NCI-H2081 treated with DMSO at 0.1 percent for 48 hours (cell line): ENCODE measurements around the gene HRNR.

Experiments
- DNase-seq: peaks from one replicate; lab custom pipeline; 2025; lab: John Stamatoyannopoulos, UW

Gene HRNR

DNA sequence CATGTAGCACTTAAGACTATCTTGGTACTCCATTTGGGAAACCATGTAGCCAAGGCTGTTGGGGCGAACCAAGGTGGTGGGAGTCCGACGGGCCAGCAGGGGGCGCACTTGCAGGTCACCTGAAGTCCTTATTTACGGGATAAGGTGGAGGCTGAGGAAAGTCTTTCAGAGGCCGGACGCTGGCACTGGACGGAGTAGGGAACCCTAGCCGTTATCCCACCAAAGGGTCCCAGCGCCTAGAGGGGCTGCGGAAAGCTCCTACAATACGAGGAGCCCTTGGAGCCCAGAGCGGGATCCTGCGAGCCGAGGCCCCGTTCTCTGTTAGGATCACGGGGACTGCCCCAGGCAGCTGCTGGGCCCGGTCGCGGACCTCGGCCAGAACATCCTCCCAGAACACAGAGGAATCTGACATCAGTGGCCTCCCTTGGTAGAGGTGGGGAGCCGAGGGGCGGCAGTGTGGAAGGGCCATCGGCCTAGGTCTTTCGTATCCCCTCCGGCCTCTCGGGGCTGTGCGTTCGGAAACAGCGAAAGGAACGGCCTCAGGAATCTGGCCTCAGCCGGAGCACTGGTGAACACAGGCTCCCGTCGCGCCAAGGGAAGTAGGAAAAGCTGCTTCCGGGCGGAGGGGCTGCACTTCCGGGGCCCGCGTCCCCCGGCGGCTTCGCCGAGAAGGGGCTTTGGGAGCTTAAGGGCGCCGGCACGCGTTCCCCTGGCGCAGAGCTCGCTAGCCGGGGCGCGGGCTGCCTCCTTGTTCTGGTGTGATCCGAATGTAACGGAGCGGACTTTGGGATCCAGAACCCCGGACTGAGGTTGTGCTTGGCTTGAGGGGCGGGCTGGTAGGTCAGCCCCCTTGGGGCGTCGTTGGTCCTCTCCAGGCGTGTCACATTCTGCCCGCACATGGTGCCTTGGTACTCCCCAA, 35.1 kb downstream of the HRNR start:
- no peak for DNase-seq

DNA sequence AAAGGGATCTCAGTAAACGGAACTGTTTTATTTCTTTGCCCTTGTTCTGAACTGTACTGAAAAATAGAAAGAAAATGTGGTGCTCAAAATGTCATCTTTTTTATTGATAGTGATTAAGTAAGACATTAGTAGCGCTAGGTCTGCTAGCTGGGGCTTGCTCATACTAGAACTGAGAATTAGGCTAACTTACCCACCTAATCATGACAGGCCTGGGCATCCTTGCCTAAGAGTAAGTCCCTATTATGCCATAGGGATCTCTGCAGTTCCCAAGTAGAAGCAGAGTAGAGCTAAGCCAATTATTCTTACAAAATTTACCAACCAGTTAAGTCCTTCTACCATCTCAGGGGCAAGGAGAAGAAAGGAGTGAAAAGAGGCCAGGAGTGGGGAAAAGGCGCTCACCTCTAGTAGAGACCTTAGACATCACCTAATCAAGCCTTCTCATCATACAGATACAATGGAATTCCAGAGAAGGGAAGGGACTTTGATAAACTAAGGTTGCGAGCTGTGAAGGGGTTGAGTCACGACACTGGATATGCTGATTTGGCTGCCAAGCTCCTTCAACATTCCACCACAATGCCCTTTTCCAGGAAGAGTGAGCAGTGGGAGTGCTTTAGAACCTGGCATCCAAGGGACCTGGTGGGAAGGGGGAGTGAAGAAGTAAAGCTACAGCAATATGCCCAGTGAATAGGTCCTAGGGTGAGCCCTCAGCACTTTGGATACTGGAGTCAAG, 37.3 kb downstream of the HRNR start:
- DNase-seq, result no peak

DNA sequence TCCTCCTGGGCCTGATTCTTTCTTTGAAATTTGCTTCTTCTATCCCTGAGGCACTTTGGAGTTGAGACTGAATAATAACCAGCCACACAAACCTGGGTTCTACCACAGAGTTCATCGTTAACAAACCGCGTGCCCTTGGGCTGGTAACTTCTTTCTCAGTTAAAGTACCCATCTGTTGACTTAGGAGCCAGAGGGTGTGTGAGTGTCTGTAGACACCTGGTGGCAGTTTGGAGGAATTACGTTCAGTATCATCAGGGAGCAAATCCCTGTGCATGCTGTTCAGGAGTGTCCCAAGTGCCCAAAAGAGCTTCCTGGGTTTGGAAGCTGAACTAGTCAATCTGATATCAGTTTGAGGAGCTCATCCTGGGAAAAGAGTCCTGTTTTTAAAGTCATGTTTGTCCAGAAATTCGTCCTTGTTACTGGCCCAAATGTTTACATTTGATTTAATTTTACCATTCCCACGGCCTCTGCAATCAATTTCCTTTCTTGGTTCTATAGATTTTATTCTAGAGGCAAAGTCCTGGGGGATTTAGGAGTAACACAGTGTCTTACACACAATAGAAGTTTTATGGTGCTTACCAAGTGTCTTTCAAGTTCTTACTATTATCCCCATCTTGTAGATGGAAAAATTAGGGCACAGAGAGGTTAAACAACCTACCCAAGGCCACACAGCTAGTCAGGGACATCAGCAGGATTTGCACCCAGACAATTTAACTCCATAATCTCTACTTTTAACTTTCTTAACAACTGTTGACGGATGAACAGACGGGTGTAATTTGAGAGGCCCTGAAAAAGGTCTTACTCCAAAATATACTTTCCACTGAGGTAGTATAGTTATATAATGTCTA, 38.2 kb downstream of the HRNR start:
- DNase-seq, result peak; percentile 8

DNA sequence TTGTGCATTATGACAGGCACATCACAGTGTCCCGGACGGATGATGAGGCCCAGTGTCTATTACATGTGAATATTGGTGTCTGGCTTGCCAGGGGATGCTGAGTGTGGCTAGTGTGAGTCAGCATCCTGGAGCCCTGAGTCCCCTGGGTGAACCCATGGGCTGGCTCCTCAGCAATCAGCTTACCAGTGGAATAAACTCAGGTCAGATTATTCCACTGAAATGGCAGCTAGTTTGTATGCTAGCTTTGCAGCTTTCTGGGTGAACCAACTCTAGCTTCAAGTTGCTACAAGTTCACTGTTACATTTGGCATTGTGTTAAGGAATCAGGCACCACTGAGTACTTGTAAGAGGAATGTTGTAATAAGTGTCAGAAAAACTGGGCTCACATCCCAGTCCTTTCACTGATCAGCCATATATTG, 41.0 kb downstream of the HRNR start:
- no peak for DNase-seq

DNA sequence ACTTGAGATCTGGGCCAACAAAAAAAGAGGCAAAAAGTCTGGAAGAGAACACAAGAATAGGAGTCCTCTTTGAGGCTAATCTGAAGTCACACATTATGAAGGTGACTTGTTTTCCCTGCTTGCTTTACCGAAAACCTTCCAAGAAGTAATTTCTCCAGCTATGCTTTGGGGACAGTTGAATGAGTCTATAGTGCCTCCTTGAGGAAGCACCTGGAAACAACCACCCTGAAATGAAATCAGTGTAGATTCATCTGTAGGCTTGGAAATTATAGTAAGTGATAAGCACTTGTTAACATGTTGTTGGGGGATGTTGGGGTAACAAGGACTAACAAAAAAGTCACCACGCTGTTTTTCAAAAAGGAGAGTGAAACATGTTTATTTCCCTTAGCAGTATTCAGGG, 41.6 kb downstream of the HRNR start:
- no peak for DNase-seq

DNA sequence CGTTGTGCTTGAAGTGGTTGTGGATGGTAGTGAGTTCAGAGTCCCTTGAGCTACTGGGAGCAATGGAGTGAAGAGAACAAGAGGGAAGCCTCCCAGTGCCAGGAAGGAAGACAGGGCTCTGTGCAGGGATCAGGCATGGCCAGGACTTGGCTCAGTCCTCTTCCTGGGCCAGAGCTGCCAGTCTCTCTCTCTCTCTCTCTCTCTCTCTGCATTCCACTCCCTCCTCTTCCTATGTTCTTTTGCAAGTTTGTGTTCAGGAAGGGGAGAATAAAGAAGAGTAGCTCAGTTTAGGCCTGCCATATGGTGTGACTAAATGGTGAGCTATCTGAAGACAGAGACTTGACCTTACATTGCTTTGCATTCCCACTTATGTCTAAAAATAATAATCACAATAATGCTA, 44.4 kb downstream of the HRNR start:
- no peak for DNase-seq

DNA sequence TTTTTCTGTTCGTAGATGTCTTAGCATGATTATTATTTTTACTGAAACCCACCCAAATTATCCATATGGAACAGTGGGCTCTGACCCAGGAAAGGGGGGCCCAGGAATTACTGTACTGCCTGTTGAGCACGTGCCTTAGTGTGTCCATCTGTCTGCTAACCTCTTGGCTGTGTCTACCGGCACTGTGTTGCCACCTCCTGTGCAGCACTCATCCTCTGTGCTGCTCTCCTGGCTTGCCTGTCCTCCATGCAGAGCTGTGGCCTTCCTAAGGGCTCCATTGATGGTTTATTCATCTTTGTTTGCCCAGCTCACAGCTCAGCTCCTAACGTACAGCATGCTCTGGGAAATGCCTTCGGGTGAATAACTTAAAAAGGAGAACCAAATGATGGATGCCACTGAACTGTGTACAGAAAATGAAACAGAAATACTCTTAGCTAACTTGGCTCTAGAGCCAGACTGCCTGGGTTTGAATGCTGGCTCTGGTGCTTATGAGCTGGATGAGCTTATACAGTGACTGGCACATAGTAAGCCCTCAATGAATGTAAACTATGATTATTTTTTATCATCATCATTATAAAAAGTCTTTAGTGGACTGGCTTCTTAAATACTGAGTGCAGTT, 53.6 kb downstream of the HRNR start:
- DNase-seq, result no peak

DNA sequence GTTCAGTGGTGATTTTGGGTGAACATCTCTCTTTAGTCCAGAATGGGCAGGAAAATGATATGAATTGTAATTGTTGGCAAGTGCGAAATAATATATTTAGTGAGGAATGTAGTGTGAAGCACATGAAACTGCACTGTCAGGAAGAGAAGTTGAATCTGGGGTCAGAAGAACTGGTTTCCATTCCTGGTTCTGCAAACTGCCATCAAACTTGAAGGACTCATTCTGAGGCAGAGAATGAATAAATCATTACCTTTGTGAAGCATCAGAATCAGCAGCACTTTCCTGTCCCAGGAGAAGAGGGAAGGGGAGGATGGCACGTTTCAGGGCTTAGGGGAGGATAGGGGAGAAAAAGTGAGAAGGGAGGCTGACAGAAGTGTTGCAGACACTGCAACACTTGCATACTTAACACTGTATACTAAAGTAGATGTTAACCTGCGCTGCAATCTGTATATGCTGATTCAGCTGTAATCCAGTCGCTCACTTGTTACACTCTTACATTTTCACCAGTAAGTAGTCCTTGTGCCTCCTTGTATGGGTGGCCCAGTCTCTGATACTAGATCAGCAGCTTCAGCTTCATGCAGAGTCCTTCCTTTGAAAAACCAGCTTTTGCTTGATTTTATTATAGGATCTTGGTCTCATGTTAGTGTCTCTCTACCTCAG, 54.5 kb downstream of the HRNR start:
- no peak for DNase-seq

DNA sequence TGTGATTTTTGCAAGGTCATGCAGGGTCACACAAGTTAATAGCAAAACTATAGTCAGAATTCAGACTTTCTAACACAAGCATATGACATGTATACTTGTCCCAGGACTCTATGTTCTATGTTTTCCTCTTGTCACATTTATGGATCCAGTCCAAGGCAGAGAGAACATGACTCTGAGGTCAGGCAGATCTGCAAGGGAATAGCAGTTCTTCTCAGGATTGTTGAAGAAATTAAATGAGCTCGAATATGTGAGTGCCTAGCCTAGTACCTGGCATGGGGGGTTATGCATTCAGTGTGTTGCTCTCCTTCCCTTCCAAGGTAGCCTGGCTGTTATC, 55.5 kb downstream of the HRNR start:
- DNase-seq, result no peak

DNA sequence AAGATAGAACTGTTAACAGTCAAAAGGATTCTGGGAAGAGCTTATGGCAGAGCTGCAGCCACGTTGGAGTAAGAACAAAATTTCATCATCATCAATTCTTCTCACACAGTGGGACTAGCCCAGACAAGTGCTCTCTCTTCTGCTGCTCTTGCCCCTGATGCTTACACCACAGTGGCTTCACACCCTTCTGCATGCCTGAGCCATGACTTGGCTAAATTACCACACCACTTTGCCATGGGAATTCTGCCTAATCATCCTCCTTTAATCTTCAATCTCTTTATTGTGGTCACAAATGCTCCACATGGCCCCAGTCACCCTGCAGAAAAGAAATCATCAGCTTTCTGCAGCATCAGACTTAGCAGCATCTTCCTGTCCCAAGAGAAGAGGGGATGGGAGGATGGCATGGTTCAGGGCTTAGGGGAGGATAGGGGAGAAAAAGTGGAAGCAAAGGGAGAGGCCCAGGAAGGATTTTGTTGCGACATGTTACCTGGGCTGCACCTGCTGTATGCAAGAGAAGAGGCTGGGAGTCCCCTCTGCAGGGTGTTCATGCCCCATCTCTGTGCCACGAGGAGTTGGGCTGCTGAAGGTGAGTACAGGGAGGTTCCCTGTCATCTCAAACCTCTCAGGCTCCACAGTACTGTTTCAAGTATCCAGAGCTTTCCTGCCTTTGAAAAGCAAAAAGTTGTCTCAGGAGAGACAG, 56.0 kb downstream of the HRNR start:
- no peak for DNase-seq

DNA sequence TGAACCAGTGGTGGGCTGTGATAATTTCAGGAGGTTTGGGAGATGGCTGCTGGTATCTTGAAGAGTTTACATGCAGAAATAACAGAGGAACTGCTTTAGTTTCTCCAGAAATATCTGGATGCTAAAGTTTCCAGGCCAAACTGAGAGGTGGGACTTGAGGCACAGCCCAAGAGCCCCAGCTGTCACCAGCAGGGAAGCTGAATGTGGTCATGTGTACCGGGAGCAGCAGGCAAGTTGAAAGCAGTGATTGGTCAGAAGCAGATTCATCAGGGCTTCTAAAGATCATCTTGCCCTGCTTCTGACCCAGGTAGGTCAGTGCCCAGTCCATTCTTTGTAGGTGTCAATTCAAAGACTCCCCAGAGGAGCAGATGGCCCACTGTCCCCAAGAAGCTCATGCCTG, 57.0 kb downstream of the HRNR start:
- DNase-seq, result no peak

DNA sequence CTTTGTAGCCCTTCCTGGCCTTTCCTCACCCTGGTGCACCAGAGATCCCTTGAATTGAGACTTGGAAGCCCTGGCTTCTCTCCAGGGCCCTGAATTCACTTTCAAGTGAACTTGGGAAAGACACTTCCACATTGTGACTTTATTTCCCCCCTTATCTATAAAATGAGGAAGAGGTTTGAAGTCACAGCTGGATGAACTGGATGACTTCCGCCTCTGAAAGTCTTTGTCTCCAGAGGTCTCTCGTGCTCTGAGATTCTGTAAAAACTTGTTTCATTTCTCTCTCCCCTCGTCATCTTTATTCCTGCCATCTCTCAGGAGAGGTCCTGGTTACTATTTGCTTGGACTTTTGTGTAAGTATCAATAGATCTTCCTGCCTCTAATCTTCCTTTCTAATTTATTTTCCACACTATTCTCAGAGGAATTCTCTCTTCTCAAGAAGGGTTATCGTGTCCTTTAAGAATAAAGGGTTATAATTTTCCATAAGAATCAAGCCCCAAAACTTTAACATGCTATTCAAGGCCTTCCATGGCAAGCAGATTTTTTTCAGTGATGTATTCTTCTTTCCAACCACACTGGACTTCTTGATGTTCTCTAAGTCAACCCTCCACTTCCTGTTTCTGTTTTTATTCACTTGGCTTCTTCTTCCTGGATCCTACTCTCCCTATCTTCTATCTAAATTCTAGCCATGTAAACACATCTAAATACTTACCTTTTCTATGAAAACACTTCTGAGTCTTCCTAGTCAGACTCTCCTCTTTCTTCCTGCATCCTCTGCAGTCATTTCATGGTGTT, 58.5 kb downstream of the HRNR start:
- no peak for DNase-seq

DNA sequence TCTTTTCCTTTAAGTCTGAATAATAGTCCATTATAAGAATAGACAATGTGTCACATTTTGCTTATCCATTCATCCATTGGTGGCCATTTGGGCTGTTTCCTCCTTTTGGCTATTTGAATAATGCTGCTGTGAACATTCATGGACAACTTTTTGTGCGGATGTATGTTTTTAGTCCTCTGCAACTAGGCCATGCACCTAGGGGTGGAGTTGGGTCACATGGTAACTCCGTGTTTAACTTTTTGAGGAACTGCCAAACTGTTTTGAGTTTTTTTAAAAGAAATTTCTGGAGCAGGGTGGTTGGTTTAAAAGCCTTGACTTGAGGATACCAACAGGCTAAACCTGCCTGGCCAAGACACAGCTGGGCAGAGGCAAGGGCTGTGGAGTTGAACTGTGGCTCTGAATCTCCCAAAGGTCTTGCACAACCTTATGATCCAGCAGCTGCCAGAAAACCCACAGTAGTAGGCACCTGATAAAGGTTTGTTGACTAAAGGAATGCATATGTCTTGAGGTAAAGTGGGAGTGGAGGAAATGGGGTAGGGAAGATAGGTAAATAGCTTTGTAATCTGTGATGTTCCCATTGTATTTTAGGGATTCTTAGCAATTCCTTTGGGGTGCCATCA, 59.4 kb downstream of the HRNR start:
- no peak for DNase-seq

DNA sequence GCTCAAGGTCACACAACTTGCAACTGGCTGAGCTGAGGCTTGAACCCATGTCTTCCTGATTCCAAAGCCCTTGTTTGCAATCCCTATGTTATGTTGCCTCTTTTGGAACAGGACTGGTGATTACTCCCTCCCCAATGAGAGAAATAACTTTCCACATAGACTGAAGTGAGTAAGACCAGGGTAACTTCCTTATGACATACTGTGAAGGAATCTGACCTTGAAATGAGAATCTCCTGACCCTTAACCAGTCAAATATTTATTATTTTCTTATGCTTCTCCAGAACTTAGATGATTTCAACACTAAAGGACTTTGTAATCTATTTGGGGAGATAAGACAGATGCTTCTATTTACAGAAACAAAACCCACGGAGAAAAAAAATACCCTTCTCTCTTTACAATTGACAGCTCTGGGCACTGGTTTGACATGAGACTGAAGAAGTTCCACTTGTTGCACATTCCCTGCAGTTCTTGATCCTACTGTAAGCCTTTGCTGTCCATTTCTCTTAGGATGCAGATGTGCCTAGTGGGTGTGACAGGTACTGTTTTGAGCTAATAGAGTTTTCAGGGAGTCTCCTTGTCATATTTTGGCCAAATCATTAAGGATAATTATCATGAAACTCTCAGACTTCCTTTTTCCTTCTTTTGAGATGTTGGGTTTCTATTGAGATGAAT, 61.1 kb downstream of the HRNR start:
- DNase-seq, result no peak
